Bone marrow (tissue), 2 donors: ENCODE data around the gene EHMT1.

ENCODE experiments used
- DNase-seq, 2 donors: peaks; one replicate each; lab custom pipeline; 2025; lab: John Stamatoyannopoulos, UW

The EHMT1 gene

DNA sequence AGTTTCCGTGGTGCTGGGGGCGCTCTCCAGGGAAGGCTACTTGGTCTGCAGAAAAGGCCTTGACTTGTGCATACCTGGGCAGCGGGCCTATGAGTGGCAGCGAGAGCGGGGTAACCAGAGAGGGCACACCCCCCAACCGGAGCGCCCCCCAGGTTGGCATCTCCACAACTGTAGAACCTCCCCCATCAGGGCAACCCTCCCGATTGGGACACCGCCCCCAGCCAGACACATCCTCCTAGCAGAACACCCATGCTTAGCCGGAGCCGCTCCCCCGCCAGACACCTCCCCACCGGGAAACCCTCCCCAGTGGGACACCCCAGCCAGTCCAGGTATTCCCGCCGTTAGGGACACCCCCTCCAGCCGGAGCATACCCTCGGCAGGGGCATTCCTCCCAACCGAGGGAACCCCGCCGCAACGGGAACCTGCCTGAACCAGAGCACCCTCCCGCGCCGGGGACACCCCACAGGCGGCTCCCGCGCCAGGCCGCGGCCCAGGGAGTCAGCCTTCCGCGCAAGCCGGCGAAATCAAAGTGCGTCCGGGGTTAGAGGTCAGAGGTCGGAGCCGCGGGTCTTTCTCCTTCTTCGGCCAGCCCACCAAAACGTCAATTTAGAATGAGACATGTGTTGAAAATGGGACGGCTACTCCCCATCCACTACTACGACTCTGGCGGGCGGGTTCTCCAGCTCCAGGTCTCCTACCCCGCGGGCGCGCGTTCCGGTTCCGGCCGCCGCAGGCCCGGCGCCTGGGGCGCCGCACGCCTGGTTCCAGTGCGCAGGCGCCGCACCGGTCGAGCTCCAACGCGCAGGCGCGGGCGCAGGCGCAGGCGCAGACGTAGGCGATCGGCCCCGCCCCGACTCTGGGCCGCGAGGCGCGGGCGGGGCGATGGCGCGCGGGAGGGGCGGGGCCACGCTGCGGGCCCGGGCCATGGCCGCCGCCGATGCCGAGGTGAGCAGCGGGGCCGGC lies at the start of gene EHMT1:
Gene EHMT1 (plus strand): TSS at position 901 of the 963 bp plus-strand sequence. CDS start 24 bp downstream, at position 925.
- DNase-seq, result peak; percentile 57 to 80

DNA sequence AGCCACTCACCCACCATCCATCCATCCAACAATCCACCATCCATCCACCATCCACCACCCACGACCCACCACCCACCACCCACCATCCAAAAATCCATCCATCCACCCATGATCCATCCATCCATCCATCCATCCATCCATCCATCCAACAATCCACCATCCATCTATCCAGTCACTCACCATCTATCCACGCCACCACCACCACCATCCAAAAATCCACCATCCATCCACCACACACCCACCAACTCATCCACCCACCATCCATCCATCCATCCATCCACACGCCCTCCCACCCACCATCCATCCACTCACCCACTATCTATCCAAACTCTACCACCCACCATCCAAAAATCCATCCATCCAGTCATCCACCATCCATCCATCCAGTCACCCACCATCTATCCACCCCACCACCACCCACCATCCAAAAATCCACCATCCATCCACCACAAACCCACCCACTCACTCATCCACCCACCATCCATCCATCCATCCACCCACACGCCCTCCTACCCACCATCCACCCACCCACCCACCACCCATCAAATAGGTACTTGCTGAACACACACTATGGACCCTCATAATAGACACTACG lies 49.1 kb upstream of the EHMT1 start:
- DNase-seq, result no peak

DNA sequence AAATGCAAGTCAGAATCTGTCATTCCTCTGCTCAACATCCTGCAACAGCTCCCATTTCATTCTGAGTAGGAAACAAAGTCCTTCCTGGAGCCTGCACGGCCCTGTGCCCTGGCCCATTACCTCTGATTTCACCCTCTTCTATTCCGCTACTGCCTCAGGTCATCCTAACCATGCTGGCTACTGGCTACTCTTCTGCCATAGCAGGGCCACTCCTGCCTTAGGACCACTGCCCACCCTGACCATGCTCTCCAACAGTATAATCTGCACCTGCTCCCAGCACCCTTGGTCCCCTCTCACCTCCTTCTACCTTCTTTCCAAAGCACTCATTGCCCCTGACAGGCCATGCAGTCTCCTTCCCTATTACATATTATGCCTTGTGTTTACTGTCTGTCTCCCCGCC lies 48.2 kb upstream of the EHMT1 start:
- DNase-seq, result no peak

DNA sequence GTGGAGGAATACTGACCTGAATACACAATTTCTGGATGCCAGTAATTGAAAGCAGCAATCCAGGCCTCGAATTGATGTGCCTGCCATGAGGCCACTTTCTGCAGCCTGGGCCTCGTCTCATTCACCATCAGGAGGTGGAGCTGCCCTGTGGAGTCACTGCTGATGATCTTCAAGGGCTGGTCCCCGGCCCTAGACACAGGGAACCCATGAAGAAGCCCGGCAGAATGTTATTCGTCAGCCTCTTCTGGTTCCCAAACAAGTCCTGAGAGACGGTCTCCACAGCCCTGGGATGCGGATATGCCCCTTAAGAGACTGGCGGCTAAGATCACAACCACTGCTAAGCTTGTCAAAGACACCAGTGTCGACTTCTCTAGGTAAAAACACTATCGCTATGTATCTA lies 44.6 kb upstream of the EHMT1 start:
- no peak for DNase-seq

DNA sequence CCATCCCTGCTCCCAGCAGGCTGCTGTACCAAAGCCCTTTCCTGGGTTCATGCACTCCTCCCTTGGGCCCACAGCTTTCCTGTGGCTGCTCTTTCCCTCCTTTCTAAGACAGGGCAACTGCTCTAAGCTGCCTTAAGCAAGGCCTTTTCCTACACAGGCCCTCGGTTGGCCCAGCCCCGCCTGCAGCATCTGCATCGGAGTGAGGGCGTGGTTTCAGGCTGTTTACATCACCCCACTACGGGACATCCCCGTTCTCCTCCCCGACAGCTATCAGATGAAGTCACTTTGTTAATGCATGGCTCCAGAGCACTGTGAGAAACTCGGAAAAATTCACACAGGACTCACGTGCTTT lies 43.5 kb upstream of the EHMT1 start:
- DNase-seq, result no peak

DNA sequence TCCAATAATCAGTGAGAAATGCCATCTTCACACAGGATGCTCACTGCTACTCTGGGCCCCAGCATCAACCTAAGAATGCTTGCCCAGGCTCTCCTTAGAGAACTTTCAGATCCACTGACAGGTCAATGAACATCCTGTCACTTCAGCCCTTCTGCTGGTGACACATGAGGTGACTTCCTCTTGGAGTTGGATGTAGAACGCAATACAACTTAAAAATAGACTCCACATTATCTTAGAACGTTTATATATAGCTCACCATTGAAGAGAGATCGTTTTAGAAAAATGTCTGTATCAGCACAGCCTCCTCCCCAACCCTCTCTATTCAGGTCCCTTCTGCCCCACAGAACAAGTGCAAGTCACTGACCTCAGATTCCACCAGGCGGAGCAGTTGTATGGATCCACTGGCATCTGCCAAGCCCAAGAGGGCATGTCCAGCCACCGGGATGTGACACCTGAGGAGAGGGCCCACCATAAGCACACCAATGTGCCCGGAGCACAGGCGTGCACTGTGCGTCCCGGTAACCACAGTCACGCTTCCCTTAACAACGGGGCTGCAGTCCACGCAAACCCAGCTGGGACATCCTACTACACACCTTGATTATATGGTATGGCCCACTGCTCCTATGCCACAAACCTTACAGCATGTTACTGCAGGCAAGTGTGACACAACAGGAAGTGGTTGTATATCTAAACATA lies 42.9 kb upstream of the EHMT1 start:
- no peak for DNase-seq

DNA sequence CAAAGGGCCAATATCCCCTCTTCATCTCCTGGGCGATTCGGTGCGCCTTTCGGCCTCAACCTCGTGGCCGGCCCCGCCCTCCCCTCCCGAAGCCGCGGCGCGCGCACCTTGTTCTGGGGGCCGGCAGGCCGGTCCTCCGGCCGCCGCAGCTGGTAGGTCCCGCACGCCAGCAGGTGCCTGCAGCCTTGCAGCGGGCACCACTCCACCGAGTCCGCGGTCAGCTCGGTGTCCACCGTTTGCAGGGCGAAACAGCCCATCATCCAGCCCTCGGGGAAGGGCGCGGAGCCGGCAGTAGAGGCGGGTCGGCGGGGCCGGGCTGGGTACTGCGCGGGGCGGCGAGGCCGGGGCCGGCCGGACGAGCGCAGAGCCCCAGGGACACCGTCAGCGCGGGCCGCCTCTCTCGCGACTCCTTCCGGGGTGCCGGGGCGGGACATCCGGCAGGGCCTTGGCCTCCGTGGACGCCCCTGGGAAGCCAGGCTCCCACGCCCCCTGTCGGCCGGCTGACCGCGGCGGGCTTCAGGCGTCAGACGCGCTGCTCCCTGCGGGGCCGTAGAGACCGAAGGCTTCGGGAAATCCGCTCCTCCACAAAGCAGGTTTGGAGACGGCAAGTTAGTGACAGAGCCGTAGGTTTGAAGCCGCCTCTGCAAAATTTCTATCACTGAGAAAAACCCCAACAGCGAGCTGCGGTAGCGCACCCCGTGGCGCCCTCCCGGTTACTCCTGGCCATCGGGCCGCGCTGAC lies 40.1 kb upstream of the EHMT1 start, which contains the start of gene DPH7:
Gene DPH7 (minus strand): TSS at position 408 of the 741 bp plus-strand sequence. CDS start 148 bp downstream, at position 260.
- peak; percentile 75 to 82 for DNase-seq

DNA sequence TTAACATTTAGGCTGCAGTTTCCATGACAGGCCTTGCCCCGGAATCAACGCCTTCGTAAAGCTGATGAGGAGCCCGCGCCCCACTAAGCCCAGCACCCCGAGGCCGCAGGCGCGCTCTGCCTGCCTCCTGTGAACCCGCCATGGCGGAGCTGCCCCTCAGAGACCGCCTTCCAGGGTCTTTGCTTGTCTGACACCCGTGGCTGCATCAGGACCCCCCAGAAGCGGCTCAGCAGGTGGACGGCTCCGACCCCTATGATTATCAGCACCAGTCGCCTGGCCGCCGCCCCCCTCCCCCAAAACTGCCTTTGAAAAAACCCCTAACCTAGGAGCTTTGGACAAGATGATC lies 39.6 kb upstream of the EHMT1 start:
- no peak for DNase-seq

DNA sequence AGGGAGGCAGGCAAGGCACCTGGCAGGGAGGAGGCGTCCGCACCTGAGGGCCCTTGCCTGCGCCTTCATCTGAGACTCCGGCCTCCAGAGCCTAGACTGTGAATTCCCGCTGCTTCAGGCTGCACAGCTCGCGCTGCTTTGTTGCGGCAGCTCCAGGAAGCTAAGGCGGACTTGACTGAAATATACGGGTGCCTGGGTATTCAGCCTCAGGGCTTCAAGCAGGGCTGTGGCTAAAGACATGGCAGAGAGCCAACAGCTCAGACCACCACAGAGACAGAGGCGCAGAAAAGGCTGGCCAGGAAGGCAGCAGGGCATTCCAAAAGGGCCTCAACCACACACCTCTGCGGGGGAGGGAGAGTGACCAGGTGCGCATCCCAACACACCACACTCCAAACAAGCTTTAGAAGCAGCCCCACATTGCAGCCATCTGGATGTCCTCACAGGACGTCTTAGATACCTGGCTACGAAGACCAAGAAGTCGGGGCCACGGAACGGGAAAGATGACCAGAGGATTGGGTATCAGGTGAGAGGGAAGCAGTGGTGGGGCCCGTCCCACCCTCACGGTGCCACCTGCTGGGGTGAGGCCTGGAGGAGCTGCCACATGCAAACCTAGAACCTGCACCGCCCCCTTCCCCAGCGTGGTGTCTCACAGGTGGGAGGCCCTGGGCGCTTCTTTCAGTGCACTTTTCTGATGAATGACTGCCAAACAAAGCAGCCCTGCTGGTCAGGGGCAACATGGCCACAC lies 38.4 kb upstream of the EHMT1 start:
- no peak for DNase-seq

DNA sequence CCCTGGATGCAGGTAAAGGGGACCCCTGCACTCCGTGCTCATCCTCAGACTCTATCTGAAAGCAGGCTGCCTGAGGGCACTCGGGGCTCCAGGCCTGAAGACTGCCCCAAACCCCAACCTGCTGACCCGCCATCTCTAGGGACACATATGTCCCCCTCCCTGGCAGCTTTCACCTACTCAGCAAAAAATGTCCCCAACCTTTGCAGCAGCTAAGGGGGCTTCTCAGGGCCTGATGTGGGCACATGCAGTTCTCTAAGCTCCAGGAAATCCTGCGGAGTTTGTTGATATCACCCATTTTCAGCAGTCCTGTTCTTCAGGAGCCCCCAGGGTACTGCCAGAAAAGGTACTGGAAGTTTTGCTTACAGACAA lies 37.9 kb upstream of the EHMT1 start:
- no peak for DNase-seq

DNA sequence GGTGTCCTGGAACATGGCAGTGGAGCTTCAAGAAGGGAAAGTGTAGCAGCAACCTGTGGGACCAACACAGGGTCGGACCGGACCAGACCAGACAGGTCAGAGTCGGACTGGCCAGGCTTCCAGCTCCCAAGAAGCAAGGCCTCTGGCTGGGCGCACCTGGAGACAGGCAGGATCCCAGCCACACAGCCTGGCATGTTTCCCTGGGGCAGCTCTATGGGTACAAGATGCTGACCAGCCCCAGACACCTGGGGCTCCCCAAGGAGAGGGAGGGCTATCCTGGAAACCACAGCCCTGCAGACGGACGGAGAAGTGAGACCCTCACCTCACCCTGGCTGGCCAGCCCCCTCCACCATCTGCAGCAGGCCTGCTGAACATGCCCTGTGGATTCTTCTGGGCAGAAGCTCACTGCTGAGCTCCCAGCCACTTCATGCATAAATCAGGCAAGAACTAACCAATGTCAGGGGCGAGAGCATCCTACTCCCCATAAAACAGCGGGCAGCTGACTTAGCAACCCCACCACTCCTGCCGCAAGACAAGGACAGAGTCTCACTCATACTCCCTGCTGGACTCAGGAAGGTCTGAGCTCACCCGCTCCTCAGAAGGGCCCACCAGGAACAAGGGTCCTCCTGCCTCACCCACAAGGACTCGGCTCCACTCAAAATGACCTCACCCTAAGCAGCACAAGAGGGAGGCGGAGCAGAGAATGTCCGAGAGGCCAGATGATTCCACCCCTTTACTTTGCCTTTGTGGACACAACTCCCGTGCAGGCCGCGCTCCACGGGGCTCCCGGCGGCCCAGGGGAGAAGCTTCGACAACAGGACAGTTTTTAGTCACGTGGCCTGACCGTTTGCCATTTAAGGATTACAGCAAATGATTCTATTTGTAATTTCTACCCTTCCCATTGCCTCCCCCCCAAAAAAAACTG lies 37.2 kb upstream of the EHMT1 start:
- no peak for DNase-seq

DNA sequence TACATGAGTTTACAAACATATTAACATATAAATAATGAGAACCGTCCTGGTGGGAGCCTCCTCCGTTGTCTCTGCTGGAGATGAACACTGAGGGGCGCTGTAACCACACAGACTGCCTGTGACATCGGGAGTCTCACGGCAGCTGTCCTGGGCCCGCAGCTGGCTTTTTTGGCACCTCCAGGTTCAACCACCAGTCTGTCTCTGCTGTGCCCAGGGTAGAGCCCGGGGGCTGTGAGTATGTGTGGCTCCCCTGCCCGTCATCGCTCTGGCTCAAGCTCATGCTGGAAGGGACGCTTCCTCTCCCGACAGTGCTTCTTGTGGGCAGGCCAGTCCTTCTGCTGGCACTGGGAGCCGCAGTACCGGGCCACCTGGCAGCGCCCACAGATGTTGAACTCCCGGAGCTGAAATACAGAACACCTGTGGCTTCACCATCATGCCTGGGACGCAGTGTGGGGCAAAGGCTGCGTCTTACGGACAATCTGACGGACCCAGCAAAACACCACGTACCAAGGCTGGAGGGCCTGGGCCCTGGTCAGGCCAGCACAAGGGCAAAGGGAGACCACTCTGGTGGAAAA lies 36.4 kb upstream of the EHMT1 start:
- no peak for DNase-seq

DNA sequence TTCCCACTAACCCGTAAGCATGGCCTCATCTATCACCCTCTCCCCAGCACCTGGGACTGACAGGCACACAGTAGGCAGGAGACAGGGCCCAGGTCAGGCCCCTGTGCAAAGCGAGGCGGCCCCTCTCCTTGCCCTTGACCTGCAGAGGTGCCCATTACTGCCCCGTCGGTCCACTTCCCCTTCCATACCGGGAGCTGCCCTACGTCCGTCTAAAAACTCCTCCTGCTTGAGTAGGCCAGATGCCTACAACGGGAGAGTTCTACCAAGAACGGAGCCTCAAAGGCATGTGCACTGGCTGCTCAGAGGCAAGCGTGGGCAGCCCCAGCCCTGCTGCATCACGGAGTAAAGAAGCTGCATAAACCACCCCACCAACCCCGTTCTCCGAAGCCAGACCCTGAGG lies 35.5 kb upstream of the EHMT1 start:
- no peak for DNase-seq

DNA sequence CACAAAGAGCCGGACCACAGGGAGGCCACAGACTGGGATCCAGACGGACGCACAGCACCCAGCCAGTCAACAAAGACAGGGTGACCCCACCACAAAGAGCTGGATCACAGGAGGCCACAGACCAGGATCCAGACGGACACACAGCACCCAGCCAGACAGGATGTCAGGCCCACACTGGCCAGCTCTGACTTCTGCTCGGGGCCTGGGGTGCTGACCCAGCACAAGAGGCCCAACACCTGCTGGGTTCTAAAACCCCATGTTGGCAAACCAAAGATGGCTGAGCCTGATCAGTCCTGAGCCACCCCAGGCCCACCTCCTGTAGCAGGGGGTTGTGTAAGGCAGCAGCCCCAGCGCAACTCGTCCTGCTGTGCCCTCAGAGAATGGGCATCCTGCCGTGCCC lies 34.8 kb upstream of the EHMT1 start:
- DNase-seq, result no peak

DNA sequence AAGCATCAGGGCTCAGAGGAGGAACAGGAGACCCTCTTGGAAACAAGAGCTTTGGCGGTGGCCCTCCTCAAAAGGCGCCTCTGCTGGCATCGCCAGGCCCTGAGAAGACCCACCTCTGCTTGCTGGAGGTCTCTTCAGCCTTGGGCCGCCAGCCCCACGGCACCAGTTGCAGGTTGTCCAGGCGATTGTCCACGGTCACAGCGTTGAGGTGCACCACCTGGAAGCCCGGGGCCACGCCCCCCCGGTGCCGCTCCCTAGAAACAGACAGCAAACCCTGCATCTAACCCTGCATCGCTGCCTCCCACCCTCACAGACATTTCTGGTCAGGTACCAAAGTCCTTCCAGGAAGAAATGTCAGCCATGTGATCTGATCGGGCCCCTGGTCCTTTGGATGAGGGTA lies 32.0 kb upstream of the EHMT1 start:
- DNase-seq, result no peak

DNA sequence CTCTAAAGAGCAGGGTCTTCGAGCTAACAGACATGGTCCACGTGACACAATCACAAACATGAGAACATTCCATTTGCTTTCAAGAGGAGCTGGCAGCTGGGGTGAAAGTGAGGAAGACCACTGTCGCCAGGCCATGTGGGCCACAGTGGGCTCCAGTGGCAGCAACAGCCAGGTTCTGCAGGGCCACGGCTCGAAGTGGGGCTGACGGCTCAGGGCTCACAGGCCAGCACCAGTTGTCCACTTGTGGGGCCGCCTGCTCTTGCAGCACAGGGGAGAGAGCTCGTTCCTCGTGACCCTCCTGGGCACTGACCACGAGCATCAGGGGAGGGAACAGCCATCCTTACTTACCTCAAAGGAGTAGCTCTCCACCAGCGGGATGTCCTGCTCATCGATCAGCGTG lies 30.5 kb upstream of the EHMT1 start:
- DNase-seq, result no peak

DNA sequence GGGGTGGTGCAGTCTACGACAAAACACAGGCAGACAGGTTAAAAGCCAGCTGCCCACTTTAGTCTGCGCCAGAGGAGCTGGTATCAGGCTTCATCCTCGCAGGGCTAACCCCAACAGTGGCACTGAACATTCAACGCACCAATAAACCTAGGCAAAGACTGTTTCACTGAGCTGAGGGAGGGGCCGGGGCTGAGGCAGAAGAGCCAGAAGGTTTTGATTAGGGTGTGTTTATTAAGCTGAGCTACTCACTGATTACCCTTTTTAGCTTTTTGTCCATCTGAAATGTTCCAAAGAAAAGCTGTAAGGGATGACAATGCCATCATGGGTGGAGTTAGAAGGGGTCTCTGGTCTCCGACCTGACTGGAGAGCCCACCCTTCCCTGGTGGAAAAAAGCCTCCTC lies 29.9 kb upstream of the EHMT1 start:
- DNase-seq, result no peak

DNA sequence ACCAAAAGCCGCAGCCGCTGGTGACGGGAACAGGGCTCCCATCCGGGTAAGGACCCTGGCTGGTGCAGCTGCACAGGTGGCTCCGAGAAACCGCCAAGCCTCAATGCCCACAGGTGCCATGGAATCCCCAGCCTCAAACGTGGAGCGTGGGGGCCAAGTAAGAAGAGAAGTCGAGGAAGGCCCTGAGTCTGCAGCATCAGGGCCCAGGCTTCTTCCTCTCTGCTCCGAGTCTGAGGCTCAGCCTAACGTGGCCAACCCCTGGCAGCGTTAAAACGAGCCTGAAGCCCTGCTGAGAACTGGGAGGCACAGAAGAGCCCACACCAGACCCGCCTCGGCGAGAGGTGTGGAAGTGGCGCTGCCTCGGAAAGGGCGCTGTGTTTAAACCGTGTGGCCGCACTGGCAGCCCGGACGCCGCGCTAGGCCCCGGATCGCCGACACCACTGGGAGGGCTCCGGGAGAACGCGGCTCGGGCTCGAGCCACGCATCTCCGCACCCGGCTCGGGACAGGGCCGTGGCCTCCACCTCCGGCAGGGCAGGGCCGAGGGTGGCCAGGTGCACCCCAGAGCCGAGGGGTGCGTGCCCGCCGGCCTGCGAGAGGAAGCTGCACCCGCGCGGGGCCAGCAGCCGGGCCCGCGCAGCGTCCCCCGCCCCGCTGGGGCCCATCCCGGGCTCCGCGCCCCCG lies 29.2 kb upstream of the EHMT1 start:
- DNase-seq, result no peak

DNA sequence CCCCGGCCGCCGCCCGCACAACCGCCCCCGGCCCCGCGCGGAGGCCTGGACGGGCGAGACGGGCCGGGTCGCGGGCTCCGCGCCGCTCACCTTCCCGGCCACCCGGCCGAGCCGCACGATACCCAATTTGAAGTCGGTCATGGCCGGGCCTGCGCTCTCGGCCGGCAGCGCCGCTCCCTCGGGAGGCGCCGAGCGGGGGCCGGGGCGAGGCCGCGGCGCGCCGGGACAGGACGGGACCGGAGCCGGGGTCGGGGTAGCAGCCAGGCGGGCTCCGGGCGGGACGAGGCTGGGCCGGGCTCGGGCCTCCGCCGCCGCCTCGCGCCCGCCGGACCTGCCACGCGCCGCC lies 28.7 kb upstream of the EHMT1 start:
- no peak for DNase-seq
